ENCODE results near the gene LRRD1. TPM values are rescaled to one million over a fixed set of nuclear protein-coding genes. Genes with fewer than 3 reads are reported as not detected.
"Not testable (repeated sequence)": the region's sequence is repeated elsewhere in the genome, so short reads cannot be mapped to it uniquely, and the experiment has no call there.

Gene LRRD1
- total RNA-seq, 2 donors from 2014 or later: 0.81 TPM; not detected in 1

GRCh38 chr7:92177362-92177761 is 1.6 kb downstream of the LRRD1 start:
- no peaks in the 10 kb centered on the region for H3K36me3 ChIP-seq
- H3K27ac ChIP-seq: no peak overlapping the region
- ATAC-seq (ENCODE audit: insufficient number of reproducible peaks, low FRiP score, low read depth) (no peak), DNase-seq (ENCODE audit: low spot score) (no peak)
- H3K27me3 ChIP-seq (replicated peaks; ENCODE audit: insufficient read depth): no peaks in the 10 kb centered on the region
- no peak overlapping the region for H3K4me3 ChIP-seq
- peaks cover 0 to 6% of the 10 kb centered on the region in 2 donors for H3K4me1 ChIP-seq (ENCODE audit: control insufficient read depth in 1 of 2, low read depth in 2 of 2)
- H3K9me3 ChIP-seq: no peaks in the 10 kb centered on the region
- TF ChIP-seq CTCF (IDR thresholded peaks at IDR 0.05): no peak

DNA sequence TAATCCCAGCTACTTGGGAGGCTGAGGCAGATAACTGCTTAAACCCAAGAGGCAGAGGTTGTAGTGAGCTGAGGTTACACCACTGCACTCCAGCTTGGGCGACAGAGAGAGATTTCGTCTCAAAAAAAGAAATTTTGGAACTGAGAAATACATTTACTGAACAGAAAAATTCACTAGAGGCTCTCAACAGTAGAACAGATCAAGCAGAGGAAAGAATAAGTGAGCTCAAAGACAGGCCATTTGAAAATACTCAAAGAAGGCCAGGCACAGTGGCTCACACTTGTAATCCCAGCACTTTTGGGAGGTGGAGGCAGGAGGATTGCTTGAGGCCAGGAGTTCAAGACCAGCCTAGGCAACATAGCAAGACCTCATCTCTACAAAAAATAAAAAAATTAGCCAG is 9.4 kb downstream of the LRRD1 start:
- not testable (repeated sequence) for H3K36me3 ChIP-seq; H3K27ac ChIP-seq; H3K9me3 ChIP-seq; DNase-seq (ENCODE audit: low spot score); H3K4me1 ChIP-seq (ENCODE audit: control insufficient read depth in 1 of 2, low read depth in 2 of 2); ATAC-seq (ENCODE audit: insufficient number of reproducible peaks, low FRiP score, low read depth); H3K4me3 ChIP-seq; H3K27me3 ChIP-seq (replicated peaks; ENCODE audit: insufficient read depth)

GRCh38 chr7:92161271-92161670 is 17.7 kb downstream of the LRRD1 start:
- no peaks in the 10 kb centered on the region for H3K4me1 ChIP-seq (ENCODE audit: control insufficient read depth in 1 of 2, low read depth in 2 of 2)
- no peak for DNase-seq (ENCODE audit: low spot score)
- no peaks in the 10 kb centered on the region for H3K9me3 ChIP-seq
- ATAC-seq (ENCODE audit: insufficient number of reproducible peaks, low FRiP score, low read depth): no peak
- H3K27ac ChIP-seq: no peak overlapping the region
- no peak for TF ChIP-seq CTCF (IDR thresholded peaks at IDR 0.05)
- no peaks in the 10 kb centered on the region for H3K27me3 ChIP-seq (replicated peaks; ENCODE audit: insufficient read depth)
- H3K4me3 ChIP-seq: no peak overlapping the region
- H3K36me3 ChIP-seq: no peaks in the 10 kb centered on the region

GRCh38 chr7:92158660-92159575 is 20.0 kb downstream of the LRRD1 start:
- no peak for TF ChIP-seq CTCF (IDR thresholded peaks at IDR 0.05)
- Histone ChIP-seq H3K4me1 (ENCODE audit: control insufficient read depth in 1 of 2, low read depth in 2 of 2) (no peaks in the 10 kb centered on the region), H3K9me3 (no peaks in the 10 kb centered on the region), H3K27ac (no peak overlapping the region), H3K36me3 (no peaks in the 10 kb centered on the region), H3K4me3 (no peak overlapping the region), H3K27me3 (replicated peaks; ENCODE audit: insufficient read depth) (no peaks in the 10 kb centered on the region)
- ATAC-seq (ENCODE audit: insufficient number of reproducible peaks, low FRiP score, low read depth): no peak
- DNase-seq (ENCODE audit: low spot score): no peak

DNA sequence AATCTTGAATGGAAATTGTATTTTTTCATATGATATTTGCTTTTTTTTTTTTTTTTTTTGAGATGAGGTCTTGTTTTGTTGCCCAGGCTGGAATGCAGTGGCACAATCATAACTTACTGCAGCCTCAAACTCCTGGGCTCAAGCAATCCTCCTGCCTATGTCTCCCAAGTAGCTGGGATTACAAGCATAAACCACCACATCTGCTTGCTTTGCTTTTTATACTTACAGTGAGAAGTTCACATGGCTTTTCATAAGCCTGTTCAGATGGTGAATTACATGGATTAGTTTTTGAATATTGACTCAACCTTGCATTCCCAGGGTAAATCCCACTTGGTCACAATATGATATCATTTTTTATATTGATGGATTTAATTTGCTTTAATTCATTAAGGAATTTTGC is 22.0 kb downstream of the LRRD1 start:
- no peak overlapping the region for H3K27ac ChIP-seq
- no peak overlapping the region for H3K4me3 ChIP-seq
- H3K4me1 ChIP-seq (ENCODE audit: control insufficient read depth in 1 of 2, low read depth in 2 of 2): no peaks in the 10 kb centered on the region
- ATAC-seq (ENCODE audit: insufficient number of reproducible peaks, low FRiP score, low read depth) (no peak), DNase-seq (ENCODE audit: low spot score) (no peak)
- no peak for TF ChIP-seq CTCF (IDR thresholded peaks at IDR 0.05)
- H3K9me3 ChIP-seq: no peaks in the 10 kb centered on the region
- no peaks in the 10 kb centered on the region for H3K36me3 ChIP-seq
- H3K27me3 ChIP-seq (replicated peaks; ENCODE audit: insufficient read depth): no peaks in the 10 kb centered on the region

Data from thoracic aorta (tissue), 2 donors.